GM19099 (cell line): ENCODE measurements around the gene VOPP1.

ENCODE experiments used
- POLR2A ChIP-seq: IDR thresholded peaks from 3 replicates; pipeline ENCODE4 v1.6.1; 2011; ENCODE audit warnings: low read depth; ENCODE audit not compliant: insufficient read length; ENCODE audit errors: extremely low read depth

Gene VOPP1

DNA sequence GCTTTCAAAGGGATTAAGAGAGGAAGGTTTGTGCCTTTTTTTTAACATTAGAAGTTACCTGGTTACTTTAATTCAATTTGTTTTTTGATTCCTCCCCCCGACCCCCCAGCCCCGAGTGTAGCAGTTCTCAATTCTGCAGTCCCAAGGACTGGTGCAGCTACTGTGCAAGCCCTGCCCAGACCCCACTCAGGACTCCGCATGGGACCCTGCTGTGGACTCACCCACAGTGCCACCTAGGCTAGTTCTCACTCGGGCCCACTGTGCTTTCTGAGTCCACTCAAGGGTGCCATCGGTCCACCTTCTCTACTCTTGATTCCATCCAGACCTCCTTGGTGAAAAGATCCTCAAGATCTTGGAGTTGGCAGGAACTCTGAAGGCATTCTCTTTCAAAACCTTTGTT, 77.4 kb downstream of the VOPP1 start:
- TF ChIP-seq POLR2A: no peak

DNA sequence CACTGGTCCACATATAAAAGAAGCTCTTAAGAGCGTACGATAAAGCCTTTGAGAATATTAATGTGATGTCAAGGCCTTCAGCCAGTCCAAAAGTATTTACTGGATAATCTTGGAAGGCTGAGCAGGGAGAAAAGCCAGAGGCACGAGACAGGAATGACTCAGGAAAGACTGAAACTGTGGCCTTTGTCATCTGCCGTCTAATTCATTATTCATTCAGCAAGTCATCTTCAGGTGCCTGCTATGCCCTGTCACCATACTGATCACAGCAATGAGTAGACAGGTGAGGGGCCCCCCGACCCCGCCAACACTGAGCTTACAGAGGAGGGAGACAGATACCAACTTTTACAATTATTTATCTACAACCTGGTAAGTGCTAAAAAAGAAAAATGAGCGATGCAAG, 78.9 kb downstream of the VOPP1 start:
- TF ChIP-seq POLR2A: no peak

DNA sequence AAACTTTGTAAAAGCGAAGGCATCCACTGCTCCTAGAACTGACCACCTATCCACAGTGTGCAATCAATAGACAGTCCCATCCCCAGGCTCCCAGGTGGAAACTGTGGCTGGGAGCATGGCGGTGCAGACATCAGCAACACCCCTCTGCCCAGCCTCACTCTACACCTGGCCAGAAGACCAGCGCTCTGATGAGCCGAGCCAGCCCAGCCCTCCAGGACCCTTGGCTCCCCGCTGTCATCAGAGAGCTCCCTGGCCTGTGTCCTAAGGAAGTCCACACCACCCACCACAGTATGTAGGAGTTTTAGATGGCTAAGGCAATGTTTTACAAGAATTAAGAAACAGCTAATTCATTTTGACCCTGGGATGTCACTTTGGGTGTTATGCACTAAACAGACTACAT, 81.0 kb downstream of the VOPP1 start:
- TF ChIP-seq POLR2A: no peak

DNA sequence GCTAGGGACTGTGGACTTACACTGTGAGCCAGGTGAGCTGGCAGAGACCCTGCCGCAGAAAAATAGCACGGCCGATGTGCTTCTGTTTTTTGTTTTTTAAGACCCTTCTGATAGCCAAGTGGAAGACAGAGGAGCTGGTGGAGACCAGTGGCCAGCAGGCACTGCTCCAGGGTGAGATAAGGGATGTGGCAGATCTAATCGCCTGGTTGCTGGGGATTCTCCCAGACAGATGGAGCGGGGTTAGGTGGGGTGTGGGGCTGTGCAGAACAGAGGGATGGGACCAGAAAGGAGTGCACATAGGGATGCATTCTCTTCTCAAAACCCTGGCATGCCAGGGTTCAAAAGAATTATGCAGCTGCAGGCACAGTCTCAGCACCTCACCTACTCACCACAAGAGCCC, 82.2 kb downstream of the VOPP1 start:
- no peak for TF ChIP-seq POLR2A

DNA sequence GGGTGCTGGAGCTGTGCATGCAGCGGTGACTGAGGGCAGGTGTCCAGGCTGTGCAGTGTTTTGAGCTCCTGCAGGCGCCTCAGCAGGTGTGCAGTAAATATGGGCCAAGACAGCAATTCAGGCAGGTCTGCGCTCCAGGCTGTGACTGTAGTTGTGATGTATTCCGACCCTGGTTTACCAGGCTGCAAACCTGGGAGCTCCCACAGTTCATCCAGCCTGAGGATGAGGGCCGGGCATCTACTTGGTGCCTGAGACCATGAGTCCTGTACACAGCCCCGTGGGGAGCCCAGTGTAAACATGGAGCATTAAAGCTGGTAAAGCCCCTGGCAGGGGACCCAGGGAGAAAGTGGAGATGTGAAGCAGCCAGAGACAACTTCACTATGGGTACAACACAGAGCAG, 82.8 kb downstream of the VOPP1 start:
- TF ChIP-seq POLR2A: no peak

DNA sequence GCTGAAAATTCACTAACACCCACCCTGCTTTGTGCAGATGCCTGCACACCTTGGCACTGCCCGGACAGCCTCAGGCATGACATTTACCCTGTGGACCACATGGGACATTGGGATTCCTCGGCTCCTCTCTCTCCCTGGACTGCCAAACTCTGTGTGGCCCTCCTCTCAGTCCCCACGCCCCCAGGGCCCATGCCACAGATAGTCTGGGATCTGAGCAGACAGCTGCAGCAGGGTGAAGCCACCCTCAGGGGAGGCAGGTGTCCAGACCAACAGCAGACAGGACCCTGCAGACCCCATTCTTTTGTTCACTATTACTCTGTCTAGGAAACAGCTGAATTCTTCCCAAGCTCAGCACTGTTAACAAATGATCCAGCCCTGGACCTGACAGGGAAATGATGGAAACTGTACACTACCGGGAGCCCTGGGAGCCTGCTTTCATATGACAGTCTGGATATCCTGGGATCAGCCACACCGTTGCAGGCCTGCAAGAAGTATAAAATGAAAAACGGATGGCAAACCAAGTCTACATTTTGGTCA, 83.4 kb downstream of the VOPP1 start:
- no peak for TF ChIP-seq POLR2A

DNA sequence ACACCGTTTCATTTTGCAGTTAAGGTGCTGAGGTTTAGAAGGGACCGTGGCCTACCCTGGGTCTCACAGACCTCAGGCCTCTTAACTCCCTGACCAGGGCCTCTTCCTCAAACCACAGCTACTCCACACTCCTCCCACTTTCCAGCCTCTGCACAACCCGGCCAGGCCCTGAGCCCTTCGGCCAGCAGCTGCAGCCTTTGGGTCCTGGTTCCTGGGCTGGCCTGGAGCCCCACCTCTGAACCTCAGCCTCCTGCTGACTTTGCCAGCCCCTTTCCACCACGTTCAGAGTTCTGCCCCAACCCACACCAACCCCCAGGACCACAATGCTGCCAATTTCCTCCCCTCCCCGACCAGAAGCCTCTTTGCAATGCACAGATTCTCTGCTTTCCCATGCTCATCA, 84.1 kb downstream of the VOPP1 start:
- no peak for TF ChIP-seq POLR2A

DNA sequence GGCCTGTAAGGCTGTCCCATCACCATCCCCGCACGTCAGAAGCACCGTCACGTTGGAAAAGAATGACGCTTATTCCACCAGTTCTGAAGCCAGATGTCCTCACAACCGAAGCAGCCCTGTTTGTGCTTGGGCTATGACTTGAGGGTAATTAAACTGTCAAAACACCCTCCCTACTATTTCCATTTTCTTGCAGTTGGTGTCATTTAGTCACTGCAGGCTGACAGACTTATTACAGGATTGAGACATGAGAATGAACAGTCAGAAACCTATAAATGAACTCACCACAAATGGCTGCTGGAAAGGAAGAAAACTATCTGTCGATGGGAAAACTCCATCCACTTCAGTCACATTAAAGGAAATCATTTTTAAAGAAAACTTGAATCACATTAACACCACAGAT, 85.3 kb downstream of the VOPP1 start:
- no peak for TF ChIP-seq POLR2A

DNA sequence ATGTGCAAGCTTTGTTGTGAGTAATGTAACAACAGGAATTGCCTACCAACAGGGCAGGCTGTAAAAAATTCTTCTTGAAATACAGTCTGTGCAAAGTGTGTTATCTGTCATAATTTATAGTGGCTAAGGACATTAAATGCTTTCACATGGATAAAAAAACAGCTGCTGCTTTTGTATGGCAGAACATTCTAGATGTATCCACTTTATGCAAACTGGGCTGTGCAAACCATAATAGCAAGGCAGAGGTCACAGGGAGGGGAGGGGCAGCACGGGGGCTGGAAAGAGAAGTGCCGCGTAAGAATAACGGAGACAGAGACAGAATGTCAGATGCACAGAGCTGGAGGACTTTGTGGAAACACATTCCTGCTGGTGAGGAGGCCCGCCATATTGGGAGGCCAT, 86.1 kb downstream of the VOPP1 start:
- no peak for TF ChIP-seq POLR2A

DNA sequence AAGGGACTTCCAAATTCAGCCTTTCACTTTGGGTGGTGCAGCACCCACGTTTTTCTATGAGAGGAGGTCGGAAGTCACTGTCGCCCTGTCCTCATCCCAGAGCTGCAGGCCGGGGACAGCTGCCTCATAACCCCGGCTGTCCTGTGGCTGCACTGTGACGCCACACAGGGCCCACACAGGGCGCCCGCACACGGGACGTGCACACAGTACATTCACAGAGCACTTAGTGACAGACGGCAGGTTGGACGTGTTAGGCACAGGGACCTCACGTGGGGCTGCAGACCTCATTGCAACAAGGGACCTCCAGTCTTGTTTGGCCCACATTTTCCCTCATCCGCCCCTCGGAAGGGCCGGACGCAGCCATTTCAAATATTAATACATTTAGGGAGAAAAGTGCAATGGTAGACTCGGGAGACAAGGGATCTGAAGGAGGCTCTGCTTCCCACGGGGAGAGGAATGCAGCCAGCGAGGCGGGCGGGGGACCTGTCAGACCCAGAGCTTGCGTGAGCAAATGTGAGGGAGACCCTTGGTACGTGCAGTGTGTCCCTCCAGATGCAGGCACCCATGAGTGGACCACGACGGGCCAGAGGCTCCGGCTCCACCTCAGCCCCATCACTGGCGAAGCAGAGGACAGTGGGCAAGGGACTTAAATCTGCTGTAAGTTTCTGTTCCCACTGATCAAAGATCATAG, 86.7 kb downstream of the VOPP1 start:
- no peak for TF ChIP-seq POLR2A

DNA sequence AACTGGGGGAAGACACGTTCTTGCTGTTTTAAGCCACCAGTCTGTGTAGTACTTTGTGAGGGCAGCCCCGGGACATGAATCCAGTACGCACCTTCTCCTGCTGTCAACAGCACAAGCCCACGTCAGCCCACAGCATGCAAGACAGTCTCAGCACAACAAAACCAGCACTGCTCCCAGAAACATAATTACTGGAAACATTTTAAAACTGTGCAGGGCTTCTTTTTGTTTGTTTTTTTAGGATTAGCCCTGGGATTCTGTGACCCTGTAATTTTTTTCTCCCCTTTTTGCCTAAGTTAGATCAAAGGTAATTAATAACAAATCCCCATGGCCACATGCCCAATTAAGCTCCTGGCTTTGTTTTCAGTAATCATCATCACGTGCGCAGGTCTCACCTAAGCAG, 87.5 kb downstream of the VOPP1 start:
- TF ChIP-seq POLR2A: no peak

DNA sequence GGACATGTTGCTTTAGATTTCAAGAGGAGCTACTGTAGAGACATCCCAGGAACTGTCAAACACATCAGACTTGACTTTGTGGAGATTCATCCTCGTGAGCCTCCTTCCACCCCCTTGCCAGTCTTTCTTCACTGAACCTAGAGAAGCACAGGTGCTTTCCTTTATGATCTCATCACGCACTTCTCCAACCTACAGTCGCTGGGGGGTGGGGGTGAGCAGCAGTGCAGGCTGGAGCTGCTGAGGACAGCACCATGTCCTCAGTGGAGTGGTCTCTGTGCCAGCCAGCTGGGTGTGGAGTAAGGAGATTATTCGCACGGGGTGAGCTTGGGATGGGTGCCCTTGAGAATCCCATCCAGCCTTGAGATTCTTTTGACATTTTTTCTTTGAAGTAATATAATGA, 88.1 kb downstream of the VOPP1 start:
- TF ChIP-seq POLR2A: no peak

DNA sequence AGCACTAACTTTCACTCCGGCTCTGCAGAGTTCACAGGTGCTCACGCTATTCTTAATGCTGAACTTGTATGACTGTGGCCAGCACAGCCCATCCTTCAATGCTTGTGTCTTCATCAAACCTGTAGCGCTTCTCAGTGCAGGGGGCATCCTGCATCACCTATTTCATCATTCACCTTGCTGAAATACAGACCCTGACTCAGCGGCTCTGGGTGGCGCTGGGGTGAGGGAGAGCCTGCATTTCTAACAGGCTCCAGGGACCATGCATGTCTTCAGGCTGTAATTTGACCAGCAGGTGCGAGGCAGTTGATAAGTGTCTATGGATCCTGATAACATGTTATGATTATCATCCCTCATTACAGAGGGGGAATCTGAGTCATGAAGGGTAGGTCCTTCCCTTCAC, 89.3 kb downstream of the VOPP1 start:
- no peak for TF ChIP-seq POLR2A

DNA sequence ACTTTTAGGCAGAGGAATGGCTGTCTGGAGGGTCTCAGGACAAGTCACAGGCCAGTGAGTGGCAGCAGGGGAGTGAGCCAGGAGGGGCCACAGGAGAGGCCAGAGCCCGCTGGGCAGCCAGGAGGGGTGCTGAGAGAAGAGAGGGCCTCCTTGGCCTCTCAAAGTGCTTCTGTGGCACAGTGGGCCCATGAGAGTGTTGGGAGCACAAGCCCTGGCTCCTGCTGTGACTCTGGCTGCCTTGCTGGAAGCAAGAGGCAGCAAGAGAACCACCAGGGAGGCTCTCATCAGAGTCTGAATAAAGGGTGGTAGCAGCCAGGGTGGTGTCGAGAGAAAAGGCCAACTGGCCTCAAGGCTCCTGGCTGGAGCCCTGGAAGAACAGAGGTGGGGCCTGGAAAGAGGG, 91.1 kb downstream of the VOPP1 start:
- no peak for TF ChIP-seq POLR2A

DNA sequence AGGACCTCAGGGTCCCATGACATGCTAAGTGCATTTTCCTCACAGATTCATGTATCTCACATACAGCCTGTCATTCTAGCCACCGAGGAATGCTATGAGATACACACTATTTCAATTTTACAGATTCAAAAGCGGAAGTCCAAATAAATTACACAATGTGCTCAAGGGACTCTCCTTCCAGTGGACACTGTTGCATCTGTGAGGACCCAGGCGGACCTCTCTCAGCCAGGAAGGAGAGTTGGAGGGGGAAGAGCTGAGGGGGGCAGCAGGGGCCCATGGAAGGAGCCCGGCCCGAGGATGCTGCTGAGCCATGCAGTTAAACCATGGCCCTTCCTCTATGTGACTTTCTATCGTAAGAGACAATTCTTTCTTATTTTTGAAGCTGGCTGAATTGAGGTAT, 93.6 kb downstream of the VOPP1 start:
- TF ChIP-seq POLR2A: no peak

DNA sequence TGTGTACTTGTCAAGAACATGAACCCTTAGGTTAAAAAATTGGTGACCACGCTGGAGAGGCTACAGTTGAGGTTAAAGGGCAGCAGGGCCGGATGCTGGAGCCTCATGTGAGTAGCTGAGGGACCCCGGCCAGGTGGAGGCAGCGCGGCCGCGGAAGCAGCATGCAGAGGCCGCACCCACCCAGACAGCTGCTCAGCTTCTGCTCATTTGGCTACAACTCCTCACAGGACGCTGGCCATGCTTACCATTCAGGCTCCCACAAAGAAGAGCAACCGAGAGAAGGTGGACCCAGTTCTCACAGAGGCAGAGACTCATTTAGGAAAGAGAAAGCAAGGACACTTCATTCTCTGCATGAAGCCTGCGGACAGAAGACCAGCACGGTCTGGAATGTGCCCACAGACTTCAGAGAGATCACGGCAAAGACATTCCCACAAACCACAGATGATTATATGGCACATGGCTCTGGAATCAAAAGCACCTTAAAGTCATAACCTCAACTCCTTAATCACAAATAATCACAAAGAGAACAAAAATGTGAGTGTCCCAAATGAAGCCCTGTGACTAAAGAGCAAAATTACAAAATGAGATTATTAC, 94.4 kb downstream of the VOPP1 start:
- TF ChIP-seq POLR2A: no peak
